Measurements from ENCODE around the gene ARRB1. TPM values are rescaled to one million over a fixed set of nuclear protein-coding genes. Genes with fewer than 3 reads are reported as not detected.

Gene ARRB1
- total RNA-seq, 2 experiments from 2014 or later, result 26.7 to 27.8 TPM

DNA sequence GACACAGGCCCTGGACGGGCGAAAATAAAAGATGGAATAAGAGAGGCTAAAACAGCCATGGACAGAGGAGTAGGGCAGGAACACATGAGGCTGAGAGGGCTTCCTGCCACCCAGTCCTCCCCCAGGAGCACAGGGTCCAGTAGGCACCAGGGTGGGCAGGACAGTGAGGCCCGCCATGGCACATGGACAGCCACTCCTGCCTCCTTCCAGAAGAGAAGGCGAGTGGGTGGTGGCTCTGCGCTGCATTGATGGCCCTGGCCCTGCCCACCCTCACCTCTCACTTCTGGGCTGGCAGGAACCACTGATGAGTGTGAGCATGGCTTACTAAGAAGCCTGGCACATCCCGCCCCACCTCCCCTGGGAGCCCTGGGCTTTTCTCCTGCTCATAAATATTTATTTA, 59.7 kb downstream of the ARRB1 start:
- DNase-seq, result no peak
- ChIA-PET CTCF (no interaction called here), POLR2A (no interaction called here)
- TF ChIP-seq, protein P1, sequence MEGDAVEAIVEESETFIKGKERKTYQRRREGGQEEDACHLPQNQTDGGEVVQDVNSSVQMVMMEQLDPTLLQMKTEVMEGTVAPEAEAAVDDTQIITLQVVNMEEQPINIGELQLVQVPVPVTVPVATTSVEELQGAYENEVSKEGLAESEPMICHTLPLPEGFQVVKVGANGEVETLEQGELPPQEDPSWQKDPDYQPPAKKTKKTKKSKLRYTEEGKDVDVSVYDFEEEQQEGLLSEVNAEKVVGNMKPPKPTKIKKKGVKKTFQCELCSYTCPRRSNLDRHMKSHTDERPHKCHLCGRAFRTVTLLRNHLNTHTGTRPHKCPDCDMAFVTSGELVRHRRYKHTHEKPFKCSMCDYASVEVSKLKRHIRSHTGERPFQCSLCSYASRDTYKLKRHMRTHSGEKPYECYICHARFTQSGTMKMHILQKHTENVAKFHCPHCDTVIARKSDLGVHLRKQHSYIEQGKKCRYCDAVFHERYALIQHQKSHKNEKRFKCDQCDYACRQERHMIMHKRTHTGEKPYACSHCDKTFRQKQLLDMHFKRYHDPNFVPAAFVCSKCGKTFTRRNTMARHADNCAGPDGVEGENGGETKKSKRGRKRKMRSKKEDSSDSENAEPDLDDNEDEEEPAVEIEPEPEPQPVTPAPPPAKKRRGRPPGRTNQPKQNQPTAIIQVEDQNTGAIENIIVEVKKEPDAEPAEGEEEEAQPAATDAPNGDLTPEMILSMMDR (IDR thresholded peaks at IDR 0.05), result no peak
- no peak overlapping the region for H3K4me3 ChIP-seq (ENCODE audit: low read length)
- H3K27me3 ChIP-seq (ENCODE audit: control insufficient read depth in 1 of 2, insufficient read depth in 2 of 2, low read length in 2 of 2), result no peaks in the 10 kb centered on the region
- H3K27ac Mint-ChIP-seq, result peak overlapping the region; percentile 55
- no peaks in the 10 kb centered on the region for H3K27me3 Mint-ChIP-seq
- H3K9me3 Mint-ChIP-seq, result no peaks in the 10 kb centered on the region
- no peak overlapping the region for H3K4me3 Mint-ChIP-seq
- no peak overlapping the region for H3K27ac ChIP-seq (ENCODE audit: low read depth in 1 of 2, low read length in 2 of 2)
- no peaks in the 10 kb centered on the region for H3K9me3 ChIP-seq (ENCODE audit: control insufficient read depth in 1 of 2, insufficient read depth in 1 of 2, low read length in 2 of 2)
- H3K4me1 Mint-ChIP-seq (ENCODE audit: low read depth), result peaks cover 4% of the 10 kb centered on the region
- H3K4me1 ChIP-seq (ENCODE audit: insufficient read depth, low read length), result peaks cover 6% of the 10 kb centered on the region
- peaks cover 40% of the 10 kb centered on the region for H3K36me3 Mint-ChIP-seq (ENCODE audit: low read depth)
- intact Hi-C loops (cut with DNase I, micrococcal nuclease), result no loop called here
- H3K36me3 ChIP-seq (ENCODE audit: insufficient read depth, low read length), result peaks cover 26% of the 10 kb centered on the region
- ATAC-seq (ENCODE audit: poor library complexity), result no peak

DNA sequence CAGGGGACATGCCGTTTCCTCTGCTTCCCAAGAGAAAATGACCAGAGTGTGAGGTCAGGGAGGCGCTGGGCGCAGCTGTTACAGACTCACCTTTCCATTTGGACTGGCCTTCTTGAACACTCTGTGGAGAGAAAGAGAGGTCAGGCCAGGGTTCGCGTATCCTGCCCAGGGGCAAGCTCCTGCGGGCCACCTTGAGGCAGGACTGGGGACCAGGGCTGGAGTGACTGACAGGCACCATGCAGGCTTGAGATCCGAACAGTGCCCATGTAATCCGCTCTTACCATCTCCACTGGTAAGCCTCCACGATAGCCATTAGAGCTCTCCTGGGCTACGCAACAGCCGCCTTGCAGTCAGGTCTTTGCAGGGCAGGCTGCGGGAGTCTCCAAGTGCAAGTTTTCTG, 61.5 kb downstream of the ARRB1 start:
- TF ChIP-seq, protein P1 (IDR thresholded peaks at IDR 0.05), result no peak
- intact Hi-C loops (cut with DNase I, micrococcal nuclease), result no loop called here
- ATAC-seq (ENCODE audit: poor library complexity) (no peak), DNase-seq (no peak)
- H3K4me3 ChIP-seq (ENCODE audit: low read length), result no peak overlapping the region
- peaks cover 32% of the 10 kb centered on the region for H3K36me3 ChIP-seq (ENCODE audit: insufficient read depth, low read length)
- Mint-ChIP-seq H3K4me3 (no peak overlapping the region), H3K9me3 (no peaks in the 10 kb centered on the region), H3K4me1 (ENCODE audit: low read depth) (peaks cover 4% of the 10 kb centered on the region), H3K27ac (no peak overlapping the region), H3K36me3 (ENCODE audit: low read depth) (peaks cover 41% of the 10 kb centered on the region), H3K27me3 (no peaks in the 10 kb centered on the region)
- POLR2A ChIA-PET, result interaction anchor here (1.4 kb wide), 1 partner anchor 50 kb away, joined by 3 read pairs; no protein-coding TSS in a partner anchor
- no peaks in the 10 kb centered on the region for H3K27me3 ChIP-seq (ENCODE audit: control insufficient read depth in 1 of 2, insufficient read depth in 2 of 2, low read length in 2 of 2)
- H3K9me3 ChIP-seq (ENCODE audit: control insufficient read depth in 1 of 2, insufficient read depth in 1 of 2, low read length in 2 of 2), result no peaks in the 10 kb centered on the region
- H3K4me1 ChIP-seq (ENCODE audit: insufficient read depth, low read length), result peaks cover 6% of the 10 kb centered on the region
- no peak overlapping the region for H3K27ac ChIP-seq (ENCODE audit: low read depth in 1 of 2, low read length in 2 of 2)
- CTCF ChIA-PET, result interaction anchor here (1.8 kb wide), 1 partner anchor 10 kb away, joined by 5 read pairs; no protein-coding TSS in a partner anchor

DNA sequence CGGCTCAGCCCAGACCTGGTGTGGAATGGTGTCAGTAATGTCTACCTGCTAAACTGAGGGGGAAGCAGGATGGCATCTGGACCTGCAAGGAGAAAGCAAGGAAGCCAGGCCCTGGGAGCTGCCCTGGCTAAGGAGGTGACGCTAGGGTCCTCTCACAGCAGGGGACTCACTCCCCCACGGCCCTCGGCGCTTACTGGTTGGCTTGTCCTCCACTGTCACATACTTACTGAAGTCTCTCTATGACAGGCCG, 62.0 kb downstream of the ARRB1 start:
- TF ChIP-seq, protein P1 (IDR thresholded peaks at IDR 0.05), result no peak
- ATAC-seq (ENCODE audit: poor library complexity) (no peak), DNase-seq (no peak)
- Histone ChIP-seq H3K27ac (ENCODE audit: low read depth in 1 of 2, low read length in 2 of 2) (no peak overlapping the region), H3K4me3 (ENCODE audit: low read length) (no peak overlapping the region), H3K9me3 (ENCODE audit: control insufficient read depth in 1 of 2, insufficient read depth in 1 of 2, low read length in 2 of 2) (no peaks in the 10 kb centered on the region), H3K27me3 (ENCODE audit: control insufficient read depth in 1 of 2, insufficient read depth in 2 of 2, low read length in 2 of 2) (no peaks in the 10 kb centered on the region), H3K36me3 (ENCODE audit: insufficient read depth, low read length) (peaks cover 32% of the 10 kb centered on the region), H3K4me1 (ENCODE audit: insufficient read depth, low read length) (peaks cover 6% of the 10 kb centered on the region)
- Mint-ChIP-seq H3K9me3 (no peaks in the 10 kb centered on the region), H3K27me3 (no peaks in the 10 kb centered on the region), H3K36me3 (ENCODE audit: low read depth) (peaks cover 45% of the 10 kb centered on the region), H3K4me3 (no peak overlapping the region), H3K4me1 (ENCODE audit: low read depth) (peaks cover 4% of the 10 kb centered on the region), H3K27ac (no peak overlapping the region)
- intact Hi-C loops (cut with DNase I, micrococcal nuclease), result no loop called here
- CTCF ChIA-PET, result interaction anchor here (1.8 kb wide), 1 partner anchor 9 kb away, joined by 5 read pairs; no protein-coding TSS in a partner anchor
- POLR2A ChIA-PET, result interaction anchor here (1.4 kb wide), 1 partner anchor 51 kb away, joined by 3 read pairs; no protein-coding TSS in a partner anchor

All from CD4-positive, alpha-beta T cell (primary cell).